HG02623 (cell line): ENCODE results near the gene U2SURP.
"Not testable (repeated sequence)": the region's sequence is repeated elsewhere in the genome, so short reads cannot be mapped to it uniquely, and the experiment has no call there.

ENCODE experiments used
- ATAC-seq: cut with Tn5 transposase; IDR thresholded peaks from one replicate; pipeline ENCODE4 v1.9.1; 2021; ENCODE audit warnings: moderate library complexity; ENCODE audit not compliant: unreplicated experiment

Gene U2SURP

DNA sequence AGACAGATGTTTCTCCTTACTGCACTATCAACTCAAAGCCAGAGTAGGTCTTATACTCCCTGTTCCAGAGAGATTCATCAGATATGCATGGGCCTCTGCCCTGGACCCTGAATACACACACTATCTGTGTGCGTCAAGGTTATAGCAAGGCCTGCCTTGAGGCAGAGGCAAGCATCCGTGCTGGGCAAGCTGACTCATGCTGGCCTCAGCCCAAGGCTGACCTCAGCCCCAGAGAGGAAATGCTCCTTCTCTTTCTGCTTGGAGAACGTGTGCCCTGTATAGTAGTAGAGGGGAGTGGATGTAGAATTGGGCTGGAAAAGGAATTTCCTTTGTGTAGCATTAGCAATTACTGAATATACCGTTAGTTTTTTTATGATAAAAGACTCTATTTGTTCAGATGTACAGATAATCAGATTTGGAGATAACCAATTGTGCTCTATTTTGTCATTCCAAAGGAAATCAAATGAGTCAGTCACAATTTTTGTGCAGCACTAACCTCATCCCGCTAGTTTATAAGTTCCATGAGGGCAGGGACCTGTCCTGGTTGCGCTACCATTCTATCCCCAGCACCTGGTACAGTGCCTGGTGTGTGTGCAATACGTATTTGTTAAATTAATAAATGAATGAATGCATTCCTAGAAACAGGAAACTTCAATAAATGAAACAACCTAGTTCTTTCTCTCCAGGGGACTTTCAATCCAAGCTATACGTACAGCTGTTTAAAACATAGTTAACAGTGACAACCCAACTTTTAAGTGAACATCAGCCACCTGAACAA lies 24.6 kb upstream of the U2SURP start:
- no peak for ATAC-seq

DNA sequence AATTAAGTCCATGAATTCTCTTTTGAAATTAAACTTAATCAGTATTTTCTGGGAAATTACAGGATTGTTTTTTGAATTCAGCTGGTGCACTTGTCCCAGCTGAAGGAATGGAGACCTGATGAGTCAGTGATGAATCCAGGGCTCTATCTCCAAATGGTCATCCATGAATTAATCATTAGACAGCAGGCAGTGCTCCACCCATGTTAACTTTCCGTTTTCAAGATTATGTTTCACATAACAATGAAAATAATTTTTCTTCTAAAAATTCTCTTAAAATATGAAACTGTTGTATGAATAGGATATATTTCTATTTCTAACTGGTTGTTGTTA lies 24.0 kb upstream of the U2SURP start:
- ATAC-seq, result no peak

DNA sequence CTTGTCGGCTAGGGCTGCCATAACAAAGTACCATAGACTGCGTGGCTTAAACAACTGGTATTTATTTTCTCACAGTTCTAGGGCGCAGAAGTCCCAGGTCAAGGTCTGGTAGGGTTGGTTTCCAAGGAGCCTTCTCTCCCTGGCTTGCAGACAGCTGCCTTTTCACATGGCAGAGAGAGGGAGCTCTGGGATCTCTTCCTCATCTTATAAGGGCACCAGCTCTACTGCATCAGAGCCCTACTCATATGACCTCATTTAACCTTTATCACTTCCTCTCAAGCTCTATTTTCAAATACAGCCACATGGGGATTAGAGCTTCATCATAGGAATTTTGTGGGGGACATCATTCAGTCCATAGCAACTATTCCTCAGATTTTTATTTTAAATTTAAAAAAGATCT lies 20.3 kb upstream of the U2SURP start:
- no peak for ATAC-seq

DNA sequence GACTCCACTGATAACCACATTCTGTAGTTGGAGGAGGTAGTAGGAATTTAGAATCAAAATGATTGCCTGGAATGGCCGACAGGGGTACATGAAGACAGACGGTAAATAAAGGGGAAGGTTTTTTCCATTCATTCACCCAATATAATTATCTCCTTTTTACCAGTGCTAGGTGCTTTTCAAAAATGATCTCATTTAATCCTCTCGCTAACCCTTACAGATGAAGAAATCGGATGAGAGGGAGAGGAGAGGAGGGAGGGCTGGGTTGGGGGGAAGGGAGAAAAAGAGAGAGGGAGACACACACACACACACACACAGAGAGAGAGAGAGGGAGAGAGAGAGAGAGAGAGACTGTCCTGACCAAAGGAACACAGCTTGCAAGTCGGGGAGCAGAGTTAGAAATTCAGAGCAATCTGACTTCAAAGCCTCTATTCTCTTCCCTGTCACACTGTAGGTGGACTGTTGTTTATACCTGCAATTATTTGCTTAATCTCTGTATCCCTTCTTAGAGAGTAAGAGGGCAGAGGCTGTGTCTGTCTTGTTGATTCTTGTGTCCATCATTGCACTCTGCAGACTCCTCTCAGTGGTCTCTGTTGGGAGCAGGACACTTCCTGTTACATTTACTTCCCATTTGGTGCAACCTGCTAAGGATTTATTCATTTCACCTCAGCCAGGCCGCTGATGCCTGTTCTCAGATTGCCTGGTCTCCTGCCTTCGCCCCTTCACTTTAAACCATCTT lies 19.2 kb upstream of the U2SURP start:
- ATAC-seq, result no peak

DNA sequence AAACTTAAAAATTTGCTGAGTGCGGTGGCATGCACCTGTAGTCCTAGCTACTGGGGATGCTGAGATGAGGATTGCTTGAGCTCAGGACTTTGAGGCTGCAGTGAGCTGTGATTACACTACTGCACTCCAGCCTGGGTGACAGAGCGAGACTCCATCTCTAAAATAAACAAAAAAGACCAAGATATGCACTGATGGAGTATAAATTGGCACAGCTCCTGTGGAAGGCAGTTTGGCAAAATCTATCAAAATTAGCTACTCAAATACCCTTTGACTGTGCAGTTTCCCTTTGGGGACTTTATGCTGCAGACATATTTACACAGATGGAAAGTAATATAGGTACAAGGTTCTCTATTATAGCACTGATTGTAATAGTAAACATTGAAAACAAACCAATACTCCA lies 18.1 kb upstream of the U2SURP start:
- ATAC-seq, result no peak

DNA sequence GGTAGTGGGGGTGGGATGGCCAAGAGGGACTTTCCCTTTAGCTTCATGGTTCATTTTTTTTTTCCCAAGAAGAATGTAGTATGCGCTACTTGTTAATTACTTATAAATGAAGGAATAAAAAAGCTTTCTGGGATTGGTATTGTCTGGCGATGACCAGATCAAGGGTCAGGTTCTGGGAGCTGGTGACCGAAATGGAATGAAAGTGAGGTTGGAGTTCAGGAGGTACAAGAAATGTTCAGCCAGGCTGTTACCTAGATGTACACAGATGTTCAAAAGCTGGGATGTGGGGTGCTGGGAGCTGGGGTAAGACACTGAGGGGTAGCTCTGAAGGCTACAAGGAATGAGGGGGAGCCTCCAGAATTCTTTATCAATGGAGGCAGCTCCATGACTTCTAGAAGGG lies 17.1 kb upstream of the U2SURP start:
- ATAC-seq, result no peak

DNA sequence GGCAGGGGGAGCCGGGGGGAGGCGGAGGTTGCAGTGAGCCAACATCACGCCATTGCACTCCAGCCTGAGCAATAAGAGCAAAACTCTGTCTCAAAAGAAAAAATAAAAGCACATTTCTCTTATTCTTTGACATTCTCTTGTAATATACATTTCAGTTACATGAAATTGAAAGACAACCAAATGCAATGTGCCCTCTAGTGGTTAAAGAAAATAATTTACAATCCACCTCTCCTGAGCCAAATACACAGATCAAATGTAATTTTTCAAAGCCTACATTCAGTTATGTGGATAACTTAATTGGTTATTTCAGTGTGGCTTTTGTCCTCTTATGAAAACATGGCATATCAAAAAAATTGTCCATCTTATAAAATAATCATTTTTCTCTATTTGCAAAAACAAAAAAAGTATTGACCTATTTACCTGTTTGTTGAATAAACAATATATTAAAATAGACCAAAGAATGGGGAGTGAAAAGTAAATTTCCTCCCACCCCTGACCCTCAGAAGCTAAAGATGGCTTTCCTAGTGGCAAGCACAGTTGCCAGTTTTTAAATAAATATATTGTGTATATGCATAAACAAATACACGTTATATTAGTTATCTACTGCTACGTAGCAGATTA lies 14.2 kb upstream of the U2SURP start:
- no peak for ATAC-seq

DNA sequence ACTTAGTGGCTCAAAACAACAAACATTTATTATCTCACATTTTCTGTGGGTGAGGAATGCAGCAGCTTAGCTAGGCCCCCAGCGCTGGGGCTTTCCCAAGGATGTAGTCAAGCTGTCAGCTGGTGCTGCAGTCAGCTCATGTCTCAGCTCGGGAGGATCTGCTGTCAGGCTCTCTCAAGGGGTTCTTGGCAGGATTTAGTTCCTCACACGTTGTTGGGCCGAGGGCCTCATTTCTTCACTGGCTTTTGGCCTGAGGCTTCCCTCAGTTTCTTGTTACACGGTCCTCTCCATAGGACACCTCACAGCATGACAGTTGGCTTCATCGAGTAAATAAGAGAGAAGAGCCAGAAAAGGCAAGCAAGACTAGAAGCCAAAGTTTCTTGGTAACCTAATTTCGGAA lies 13.7 kb upstream of the U2SURP start:
- no peak for ATAC-seq

DNA sequence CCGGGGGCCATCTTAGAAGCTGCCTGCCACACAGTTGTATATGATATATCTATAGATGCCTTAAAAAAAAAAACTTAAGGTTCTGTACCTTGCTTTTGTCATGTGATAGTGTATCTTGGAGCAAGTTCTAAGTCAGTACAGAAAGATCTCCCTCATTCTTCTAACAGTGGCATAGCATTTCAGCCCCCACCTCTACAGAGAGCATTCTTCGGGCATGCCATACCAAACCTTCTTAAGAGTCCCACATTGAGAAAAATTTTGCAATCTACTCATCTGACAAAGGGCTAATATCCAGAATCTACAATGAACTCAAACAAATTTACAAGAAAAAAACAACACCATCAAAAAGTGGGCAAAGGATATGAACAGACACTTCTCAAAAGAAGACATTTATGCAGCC lies 13.1 kb upstream of the U2SURP start:
- not testable (repeated sequence) for ATAC-seq

DNA sequence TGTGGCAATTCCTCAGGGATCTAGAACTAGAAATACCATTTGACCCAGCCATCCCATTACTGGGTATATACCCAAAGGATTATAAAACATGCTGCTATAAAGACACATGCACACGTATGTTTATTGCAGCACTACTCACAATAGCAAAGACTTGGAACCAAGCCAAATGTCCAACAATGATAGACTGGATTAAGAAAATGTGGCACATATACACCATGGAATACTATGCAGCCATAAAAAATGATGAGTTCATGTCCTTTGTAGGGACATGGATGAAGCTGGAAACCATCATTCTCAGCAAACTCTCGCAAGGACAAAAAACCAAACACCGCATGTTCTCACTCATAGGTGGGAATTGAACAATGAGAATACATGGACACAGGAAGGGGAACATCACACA lies 12.5 kb upstream of the U2SURP start:
- ATAC-seq, result not testable (repeated sequence)

DNA sequence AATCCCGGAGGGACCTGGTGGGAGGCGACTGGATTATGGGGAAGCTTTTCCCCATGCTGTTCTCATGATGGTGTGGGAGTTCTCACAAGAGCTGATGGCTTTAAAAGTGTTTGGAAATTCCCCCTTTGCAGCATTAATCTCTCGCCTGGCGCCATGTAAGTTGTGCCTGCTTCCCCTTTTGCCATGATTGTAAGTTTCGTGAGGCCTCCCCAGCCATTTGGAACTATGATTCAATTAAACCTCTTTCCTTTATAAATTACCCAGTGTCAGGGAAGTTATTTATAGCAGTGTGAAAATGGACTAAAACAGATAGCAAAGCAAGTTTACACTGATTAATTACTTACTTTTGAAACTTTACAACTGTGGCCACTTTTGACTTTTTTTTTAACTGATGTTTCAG lies 10.6 kb upstream of the U2SURP start:
- ATAC-seq, result no peak

DNA sequence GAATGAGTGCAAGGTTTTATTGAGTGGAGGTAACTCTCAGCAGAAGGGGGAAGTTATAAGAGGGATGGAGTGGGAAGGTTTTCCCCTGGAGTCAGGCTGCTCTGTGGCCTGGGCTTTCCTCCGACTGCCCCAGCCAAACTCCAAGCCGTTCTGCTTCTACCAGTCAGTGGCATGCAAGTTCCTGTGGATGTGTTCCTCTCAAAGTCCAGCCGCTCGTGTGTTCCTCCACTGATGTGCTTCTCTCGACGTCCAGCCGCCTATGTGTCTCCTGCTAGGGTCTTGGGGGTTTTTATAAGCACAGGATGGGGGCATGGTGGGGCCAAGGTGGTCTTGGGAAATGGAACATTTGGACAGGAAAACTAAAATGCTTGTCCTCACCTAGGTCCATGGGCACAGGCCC lies 9.0 kb upstream of the U2SURP start:
- no peak for ATAC-seq

DNA sequence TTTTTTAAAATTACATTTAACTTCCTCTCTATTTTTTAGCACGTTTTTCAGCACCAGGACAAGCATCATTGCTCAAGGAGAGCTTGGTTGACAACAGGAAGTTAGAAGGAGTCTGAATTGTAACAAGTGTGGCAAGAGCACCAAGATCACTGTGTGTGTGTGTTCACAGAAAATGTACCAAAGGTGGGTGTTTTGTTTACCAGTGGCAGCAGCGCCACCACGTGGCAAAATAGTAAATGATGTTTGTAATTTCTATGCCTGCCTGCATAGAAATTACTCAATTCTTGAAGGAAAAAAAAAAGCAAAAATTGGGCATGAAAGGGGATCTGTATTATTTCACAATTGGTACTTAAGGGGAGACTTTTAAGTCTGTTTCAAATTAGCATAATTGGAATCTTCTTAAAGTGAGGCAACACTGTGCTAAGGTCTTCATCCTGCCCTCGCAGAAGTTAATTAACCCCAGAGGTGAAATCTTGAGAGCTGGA lies 7.4 kb upstream of the U2SURP start:
- ATAC-seq, result peak; percentile 67

DNA sequence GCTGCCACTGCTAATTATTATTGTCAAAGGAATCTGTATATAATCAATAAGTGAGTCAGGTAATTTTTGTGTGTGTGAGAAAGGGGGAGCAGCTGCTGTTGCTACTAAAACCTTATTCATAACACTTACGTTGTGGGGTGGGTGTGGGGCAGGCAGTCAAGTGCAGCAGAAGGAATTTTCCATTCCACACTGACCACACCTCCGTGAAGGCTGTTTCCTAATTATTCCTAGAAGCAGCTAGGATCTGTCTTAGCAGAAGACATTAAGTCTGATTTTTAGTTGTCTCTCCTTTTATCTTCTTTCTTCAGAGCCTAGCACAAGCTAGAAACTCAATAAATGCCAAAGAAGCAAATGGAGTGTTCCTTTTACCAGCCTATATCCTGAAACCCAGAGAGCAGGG lies 4.0 kb upstream of the U2SURP start:
- no peak for ATAC-seq

DNA sequence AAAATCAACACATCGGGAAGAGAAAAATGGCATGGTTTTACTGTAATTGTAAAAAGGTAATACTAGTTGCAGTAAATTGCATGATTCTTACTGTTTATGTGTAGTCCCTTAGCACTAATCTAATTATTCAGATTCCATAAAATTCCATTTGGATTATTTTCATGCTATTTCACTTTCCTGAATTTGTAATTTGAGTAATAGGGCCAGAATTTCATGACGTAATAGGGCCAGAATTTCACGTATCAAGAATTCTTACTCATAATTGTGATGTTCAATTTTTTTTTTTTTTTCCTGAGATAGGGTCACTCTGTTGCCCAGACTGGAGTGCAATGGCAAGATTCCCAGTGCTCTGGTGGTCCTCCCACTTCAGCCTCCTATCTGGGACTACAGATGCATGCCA lies 2.9 kb upstream of the U2SURP start:
- no peak for ATAC-seq

DNA sequence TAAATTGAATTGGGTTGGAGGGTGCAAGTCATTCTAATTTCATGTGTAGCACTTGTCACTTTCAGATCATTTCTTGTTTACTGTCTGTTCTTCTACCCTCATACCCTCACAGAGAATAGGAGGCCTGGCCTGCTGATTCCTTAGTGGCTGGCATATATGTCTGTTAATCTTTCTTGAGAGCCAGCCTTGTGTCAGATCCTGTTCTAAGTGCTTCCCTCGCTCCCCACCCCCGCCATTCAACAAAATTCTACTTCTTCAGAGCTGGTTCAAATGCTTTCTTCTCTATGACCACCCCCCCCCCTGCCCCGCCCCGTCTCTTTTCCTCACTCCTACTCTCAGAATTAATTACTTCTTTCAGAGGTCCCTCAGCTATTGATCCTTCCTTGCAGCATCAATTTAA lies 1.5 kb upstream of the U2SURP start:
- ATAC-seq, result no peak

DNA sequence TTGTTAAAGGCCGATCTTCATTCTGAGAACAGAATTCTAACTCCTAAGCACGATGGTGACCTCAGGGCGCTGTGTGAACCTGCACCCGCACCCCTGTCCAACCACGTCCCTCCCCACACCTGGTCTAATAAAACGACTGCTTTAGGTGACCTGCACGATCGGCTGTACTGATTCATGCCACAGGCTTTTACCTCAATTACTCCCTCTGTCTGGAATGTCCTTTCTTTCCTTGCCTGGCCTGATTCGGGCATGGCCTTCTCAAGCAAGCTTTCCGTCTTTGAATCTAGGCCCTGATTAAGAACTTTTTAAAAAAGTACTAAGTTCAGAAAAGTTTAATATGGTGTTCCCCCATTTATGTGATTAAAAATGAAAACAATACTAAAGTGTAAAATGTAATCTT lies 842 bp upstream of the U2SURP start:
- ATAC-seq, result no peak

DNA sequence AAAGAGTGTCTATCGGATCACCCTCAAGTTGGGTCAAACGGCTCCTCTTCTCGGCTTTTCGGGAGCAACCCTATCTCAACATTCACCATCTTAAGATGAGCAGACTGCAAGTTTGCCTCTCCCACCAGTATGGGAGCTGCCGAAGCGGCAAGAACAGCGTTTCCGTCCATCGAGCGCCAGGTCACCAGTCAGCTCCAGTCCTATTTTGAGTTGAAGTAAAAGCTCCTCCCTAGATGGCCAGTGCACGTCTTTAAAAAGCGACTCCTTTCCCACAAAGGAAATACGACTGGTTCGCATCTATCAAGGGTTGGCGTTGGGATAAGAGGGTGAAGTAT lies 369 bp upstream of the U2SURP start:
- ATAC-seq, result peak; percentile 60

DNA sequence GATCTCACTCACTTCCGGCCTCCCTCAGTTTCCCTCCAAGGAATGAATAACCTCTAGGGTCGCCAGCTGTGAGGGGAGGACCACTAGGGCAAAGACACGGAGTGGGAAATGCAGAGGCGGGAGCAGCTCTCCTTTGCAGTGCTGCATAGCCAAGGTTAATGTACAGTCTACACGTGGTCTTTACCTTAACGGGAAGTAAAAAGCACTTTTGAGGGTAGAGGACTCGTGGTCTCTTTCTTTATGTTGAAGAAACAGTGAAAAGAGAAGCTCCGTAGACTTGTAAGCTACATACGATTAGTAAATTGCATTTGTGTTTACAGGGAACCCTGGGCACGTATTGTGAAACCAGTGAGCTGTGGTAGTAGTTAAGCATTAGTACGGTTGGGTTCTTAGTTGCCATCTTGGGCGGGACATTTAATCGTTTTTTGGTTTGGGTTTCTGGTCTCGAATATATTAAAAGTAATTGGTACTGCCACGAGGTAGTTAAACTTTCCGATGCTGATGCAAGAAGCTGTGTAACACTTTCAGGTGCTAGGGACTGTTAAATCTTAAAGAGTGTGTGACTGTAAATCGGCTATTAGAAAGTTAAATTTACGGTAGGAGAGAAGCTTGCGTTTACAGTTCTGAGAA lies 828 bp downstream of the U2SURP start:
- peak; percentile 28 for ATAC-seq

DNA sequence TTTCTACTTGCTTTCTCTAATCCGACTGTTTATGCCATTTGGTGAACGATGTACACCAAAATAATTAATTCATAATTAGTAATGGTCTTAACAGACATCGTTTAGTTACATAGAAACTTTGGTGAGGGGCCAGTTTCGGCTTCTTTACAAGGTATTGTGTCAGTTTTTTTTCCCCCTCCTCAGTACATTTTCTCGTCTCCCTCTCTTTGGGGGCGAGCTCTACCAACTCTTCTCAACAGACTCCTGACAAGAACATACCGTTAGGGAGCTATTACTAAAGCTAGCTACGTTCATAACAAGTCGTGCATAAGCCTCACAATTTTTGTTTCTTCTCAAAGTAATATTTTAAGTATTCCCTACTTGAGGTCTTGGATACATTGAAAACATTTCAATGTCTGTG lies 1.4 kb downstream of the U2SURP start:
- ATAC-seq, result no peak

DNA sequence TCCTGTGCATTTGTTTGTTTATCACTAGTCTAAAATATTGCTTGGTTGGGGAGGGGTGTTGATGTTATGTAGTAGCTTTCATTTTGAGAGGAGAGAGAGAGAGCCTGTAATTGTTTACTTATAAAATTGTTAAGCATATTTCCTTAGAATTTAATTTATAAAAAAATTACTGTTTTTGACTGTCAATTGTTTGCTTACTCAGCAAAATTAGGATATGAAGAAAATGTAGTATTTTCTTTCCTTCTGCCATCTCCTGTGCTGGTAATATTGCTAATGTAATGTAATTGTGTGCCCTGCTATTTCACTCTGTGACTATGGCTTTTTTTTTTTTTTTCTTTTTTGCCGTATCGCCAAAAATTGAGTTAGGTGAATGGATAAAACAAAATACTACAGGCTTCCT lies 3.5 kb downstream of the U2SURP start:
- no peak for ATAC-seq

DNA sequence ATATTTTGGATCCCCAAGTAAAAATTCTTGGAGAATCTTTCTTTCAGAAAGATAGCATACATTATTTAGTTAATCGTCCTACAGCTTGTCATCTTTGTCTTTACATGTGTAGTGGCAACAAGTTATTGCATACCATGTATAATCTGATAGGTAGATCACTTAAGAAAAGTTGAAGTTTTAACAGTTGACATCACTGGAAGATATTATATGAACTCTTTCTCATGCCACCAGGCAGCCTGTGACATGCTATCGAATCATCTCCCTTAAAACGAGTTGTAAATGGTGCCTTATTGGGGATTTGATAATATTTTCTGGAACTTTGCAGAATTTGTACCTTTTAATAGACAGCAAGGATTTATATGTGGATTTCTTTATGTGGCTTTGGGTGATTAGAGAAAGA lies 8.7 kb downstream of the U2SURP start:
- ATAC-seq, result no peak
